GM21360 (cell line): ENCODE results near the gene IFITM5.

ENCODE experiments used
- ATAC-seq: cut with Tn5 transposase; IDR thresholded peaks from one replicate; pipeline ENCODE4 v1.9.1; 2021; ENCODE audit warnings: mild to moderate bottlenecking, moderate library complexity; ENCODE audit not compliant: unreplicated experiment

The IFITM5 gene

GRCh38 chr11:269146-269890, 30.0 kb downstream of the IFITM5 start:
- ATAC-seq: peak; percentile 71

DNA sequence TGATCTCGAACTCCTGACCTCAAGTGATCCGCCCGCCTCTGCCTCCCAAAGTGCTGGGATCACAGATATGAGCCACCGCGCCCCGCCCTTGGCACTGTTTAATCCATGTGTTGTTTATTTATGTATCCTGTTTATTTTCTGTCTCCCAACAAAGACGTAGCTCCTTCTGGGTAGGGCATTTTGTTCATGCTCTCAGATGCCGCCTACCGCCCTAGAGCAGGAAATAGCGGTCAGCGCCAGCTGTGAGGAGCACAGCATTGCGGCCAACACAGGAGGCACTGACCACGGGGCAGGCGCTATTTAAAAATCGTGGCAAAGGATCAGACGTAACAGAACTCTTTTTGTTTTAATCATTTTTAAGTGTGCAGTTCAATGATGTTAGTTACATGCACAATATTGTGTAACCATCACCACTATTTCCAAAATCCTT, 30.6 kb downstream of the IFITM5 start:
- ATAC-seq: peak; percentile 28

DNA sequence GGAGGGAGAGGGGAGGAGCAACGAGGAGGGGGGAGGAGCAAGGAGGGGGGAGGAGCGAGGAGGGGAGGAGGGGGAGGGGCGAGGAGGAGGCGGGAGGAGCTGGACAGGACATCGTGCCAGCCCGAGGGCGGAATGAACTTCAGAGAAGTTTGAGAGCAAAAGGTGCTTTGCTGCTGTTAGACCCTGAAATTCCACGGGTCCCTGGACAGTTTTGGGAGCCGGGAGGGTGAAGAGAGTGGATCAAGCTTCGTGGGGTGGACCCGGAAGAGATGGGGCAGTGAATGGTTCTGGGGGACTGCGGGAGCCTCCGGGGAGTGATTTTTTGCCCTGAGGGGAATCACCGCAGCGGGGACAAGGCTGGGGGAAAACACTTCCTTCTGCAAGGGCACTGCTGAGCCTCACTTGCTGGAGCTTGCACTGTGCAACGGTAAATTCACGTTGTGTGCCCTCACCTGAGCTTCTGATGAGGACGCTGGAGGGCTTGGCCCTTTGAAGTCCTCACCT, 31.8 kb downstream of the IFITM5 start:
- no peak for ATAC-seq

- no peak for ATAC-seq
These were observed 32.5 kb downstream of the IFITM5 start for GRCh38 chr11:266676-267439.

- ATAC-seq: no peak
These were observed 37.7 kb downstream of the IFITM5 start for GRCh38 chr11:261624-262023.

GRCh38 chr11:259413-259812, 39.9 kb downstream of the IFITM5 start:
- no peak for ATAC-seq

- no peak for ATAC-seq
These were observed 41.4 kb downstream of the IFITM5 start for GRCh38 chr11:257766-258493.

DNA sequence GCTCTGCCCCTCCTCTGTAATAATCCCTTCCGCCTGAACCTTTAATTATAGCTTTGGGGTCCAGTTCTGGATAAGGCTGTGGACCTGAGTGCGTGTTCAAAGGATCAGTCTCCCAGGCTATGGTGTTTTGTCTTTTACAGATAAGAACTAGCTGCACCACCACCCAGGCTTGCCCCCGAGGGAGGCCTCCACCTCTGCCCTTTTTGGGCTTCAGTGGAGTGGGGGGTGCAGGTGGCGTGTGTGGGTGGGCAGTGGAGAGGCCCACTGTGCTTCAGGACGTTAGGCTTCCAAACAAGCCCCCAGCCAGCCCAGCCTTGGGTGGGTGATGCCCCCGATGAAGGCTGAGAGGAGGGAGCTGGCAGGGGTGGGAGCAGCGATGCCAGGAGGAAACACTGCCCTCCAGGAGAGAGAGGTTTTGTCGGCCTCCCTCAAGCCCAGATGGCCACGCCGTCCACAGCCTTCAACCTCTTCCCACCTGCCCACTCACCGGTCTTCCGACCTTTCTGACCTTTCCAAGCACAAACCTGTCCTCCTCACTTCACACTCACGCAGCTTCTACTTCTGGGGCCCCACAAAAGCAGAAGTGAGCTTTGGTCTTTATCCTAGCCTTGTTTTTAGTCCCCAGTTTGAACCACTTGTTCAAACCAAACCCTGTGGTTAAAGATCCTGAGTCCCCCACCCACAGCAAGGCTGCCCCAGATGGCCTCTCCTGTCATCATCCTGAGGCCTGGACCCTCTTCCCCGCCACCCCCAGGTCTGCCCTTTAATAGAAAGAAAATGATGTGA, 42.2 kb downstream of the IFITM5 start:
- ATAC-seq: no peak

DNA sequence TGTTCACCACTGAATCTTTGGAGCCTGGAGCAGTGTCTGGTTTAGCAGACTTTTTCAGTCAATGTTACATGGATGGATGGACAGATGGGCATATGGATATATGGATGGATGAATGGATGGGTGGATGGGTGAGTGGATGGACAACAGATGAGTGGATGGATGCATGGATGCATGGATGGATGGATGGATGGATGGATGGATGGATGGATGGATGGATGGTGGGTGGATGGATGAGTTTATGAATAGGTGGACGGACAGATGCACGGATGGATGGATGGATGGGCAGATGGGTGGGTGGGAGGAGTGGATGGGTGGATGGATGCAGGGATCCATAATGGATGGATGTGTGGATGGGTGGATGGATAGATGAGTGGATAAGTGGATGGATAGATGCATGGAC, 43.5 kb downstream of the IFITM5 start:
- no peak for ATAC-seq

GRCh38 chr11:255176-255575, 44.1 kb downstream of the IFITM5 start:
- ATAC-seq: no peak

DNA sequence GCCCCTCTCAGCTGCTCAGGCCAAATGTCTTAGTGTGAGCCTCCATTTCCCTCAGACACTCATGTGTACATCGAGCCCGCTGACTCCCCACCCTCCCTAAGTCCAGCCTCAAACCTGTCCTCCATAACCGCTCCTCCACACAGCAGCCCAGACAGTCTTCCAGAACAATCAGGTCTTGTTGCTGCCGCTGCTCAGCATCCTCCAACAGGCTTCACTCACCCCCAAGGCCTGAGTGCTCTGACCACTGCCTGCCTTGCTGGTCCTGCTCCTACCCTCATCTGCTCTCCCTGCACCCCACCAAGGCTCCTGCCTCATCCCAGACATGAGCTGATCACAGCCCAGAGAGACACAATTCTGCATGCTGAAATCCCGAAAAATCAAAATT, 45.4 kb downstream of the IFITM5 start:
- no peak for ATAC-seq

DNA sequence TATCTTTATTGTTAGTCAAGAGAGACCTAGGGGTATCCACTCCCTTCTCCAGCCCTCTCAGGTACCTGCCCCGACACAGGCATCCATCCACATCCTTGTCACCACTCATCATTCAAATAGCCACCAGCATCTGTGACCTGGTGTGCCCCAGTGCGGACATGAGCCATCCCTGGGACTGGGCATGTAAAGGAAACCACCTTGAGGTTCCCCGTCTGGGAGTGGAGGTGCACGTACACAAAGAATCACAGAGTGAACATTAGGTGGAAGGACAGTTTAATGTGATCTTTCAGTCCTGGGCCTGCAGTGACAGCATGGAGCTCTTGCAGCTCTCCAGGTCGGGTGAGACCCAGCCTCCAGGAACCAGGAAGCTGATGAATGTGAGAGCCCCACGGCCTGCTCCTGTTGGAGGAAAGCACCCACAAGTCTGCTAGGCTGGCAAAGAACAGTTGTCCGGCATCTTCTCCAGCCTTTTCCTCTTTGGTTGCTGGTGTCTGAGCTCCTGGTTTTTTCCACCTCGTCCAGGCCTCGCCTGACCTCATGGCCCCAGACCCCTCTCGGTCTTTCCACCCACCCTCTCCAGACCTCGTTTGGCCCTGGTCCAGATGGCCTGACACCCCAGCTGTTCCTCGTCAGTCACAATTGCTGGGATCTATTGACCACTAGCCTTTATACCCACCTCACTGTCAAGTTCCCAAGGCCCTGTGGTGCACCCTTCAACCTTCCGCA, 46.0 kb downstream of the IFITM5 start:
- ATAC-seq: no peak

DNA sequence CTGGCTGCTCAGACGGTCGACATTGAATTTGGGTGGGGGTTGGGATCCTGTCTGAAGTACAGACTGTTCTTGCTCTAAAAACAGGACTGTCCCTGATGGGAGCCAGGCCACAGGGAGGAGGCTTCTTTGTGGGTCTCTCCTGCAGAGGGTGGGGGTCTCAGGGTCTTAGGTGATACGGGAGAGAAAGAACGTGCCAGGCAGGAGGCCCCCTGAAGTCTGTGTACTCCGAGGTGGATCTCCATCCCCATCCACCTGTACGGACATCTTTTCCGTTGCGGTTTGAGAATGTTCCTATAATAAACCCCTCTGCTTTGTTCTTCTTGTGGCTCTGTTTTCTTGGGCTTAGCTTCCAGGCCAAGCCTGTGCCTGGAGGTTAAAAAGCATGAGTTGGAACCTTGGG, 46.7 kb downstream of the IFITM5 start:
- no peak for ATAC-seq

- ATAC-seq: no peak
These were observed 47.8 kb downstream of the IFITM5 start for GRCh38 chr11:251550-251949.

DNA sequence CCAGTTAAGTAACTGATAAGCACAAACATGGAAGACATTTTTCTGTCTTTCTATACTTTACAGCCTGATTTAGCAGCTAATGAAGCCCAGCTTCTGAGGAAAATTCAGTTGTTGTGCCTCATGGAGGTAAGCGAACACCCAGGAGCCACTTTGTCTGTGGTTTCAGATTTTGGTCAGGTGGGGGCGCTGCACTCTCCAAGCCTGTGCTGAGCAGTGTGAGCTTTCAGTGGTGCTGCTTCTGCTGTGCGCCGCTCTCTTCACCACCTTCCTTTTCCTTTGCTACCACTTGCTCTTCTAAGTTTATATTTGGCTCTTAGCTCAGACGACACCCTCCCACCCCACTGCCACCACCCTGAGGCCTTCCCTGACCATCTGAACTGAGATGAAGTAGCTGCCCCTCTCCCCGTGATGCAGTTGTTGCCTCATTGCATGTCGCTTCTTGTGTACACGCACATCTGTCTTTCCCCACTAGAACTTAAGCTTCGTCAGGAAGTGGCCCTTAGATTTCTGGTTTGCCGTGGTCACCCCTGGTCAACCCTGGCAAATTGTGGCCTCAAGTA, 48.5 kb downstream of the IFITM5 start:
- ATAC-seq: no peak

DNA sequence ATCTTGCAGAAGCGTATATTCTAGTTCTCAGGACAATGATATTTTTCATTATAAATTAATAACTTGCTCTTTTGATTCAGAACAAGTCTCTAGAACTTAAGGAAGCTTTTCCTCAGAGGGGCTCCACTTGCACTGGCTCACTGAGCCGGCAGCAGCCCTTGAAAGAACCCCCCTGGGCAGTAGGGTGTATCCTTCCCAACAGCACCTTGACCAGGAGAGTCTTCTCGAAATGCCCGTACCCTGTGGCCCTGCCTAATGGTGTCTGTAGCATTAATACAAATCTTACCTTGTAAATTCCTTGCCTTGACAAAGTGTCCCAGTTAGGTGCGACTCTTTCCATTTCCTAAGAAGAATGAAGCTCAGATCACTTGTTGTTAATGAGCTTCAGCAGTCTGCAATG, 49.1 kb downstream of the IFITM5 start:
- ATAC-seq: no peak

DNA sequence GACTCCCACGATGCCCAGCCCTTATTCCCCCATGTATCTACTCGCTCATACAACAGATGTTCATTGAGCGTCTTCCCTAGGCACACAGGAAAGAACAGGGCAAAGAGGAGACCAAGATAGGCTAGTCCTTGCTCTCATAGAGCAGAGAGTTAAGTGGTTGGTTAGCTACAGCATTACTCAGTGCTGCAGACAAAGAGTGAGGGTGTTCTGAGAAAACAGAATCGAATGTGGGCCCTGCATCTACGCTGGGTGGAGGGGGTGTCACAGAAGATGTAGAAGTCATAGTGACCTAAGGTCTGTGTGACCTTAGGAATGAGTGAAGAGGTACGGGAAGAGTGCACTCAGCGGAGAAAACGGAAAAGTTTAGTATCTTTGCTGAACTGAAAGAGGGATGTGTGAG, 50.3 kb downstream of the IFITM5 start:
- ATAC-seq: no peak
